BLaER1 treated with 17β-estradiol and CSF1 and Interleukin-3, amounts not matched to agents 10 nM and 100 nM (cell line): ENCODE measurements around the gene KLHDC8A.

ENCODE experiments used
- H3K27ac ChIP-seq, 11 experiments: shearing (Covaris generic); formaldehyde crosslinking; 2 replicates each; pipeline ENCODE4 v1.8.1; 2022
- H3K27me3 ChIP-seq, 11 experiments: shearing (Covaris generic); formaldehyde crosslinking; 2 replicates each; pipeline ENCODE4 v1.8.1; 2022
- H3K36me3 ChIP-seq, 11 experiments: shearing (Covaris generic); formaldehyde crosslinking; 2 replicates each; pipeline ENCODE4 v1.8.1; 2022
- H3K4me1 ChIP-seq, 10 experiments: shearing (Covaris generic); formaldehyde crosslinking; 2 replicates each; pipeline ENCODE4 v1.8.1; 2022
- H3K4me2 ChIP-seq, 11 experiments: shearing (Covaris generic); formaldehyde crosslinking; 2 replicates each; pipeline ENCODE4 v1.8.1; 2022
- H3K4me3 ChIP-seq, 10 experiments: shearing (Covaris generic); formaldehyde crosslinking; 2 replicates each; pipeline ENCODE4 v1.8.1; 2022
- H3K9ac ChIP-seq, 11 experiments: shearing (Covaris generic); formaldehyde crosslinking; 2 replicates each; pipeline ENCODE4 v1.8.1; 2022
- H3K9me3 ChIP-seq, 11 experiments: shearing (Covaris generic); formaldehyde crosslinking; replicated peaks in 1 of 11; 2 replicates each; pipeline ENCODE4 v1.8.1; 2022
- H4K20me1 ChIP-seq, 11 experiments: shearing (Covaris generic); formaldehyde crosslinking; 2 replicates each; pipeline ENCODE4 v1.8.1; 2022
- Cebpa-rat ChIP-seq, 11 experiments: shearing (Covaris generic); IDR thresholded peaks; 2 replicates each; pipeline ENCODE4 v1.8.1; 2022

The KLHDC8A gene

GRCh38 chr1:205312866-205313562 is 43.7 kb downstream of the KLHDC8A start:
- H3K4me2 ChIP-seq, result peak overlapping the region; percentile 82 to 98 (median 94)
- no peaks in the 10 kb centered on the region; a peak in 1 of 22 replicates for H4K20me1 ChIP-seq
- H3K4me1 ChIP-seq, result peaks cover 40 to 78% (median 55%) of the 10 kb centered on the region in 10 experiments
- no peaks in the 10 kb centered on the region for H3K9me3 ChIP-seq
- H3K9ac ChIP-seq, result peak overlapping the region; percentile 50 to 89 (median 77)
- peak overlapping the region; percentile 25 to 50 (median 40); a peak in 16 of 20 replicates for H3K4me3 ChIP-seq
- peaks cover 0 to 8% (median 0%) of the 10 kb centered on the region in 11 experiments; a peak in 6 of 22 replicates for H3K27me3 ChIP-seq
- no peak for TF ChIP-seq Cebpa-rat (IDR thresholded peaks at IDR 0.05)
- peak overlapping the region; percentile 36 to 98 (median 89); a peak in 20 of 22 replicates for H3K27ac ChIP-seq
- peaks cover 0 to 20% (median 0%) of the 10 kb centered on the region in 11 experiments; a peak in 3 of 22 replicates for H3K36me3 ChIP-seq

- Histone ChIP-seq H3K4me3 (no peak overlapping the region), H3K27me3 (peaks cover 0 to 6% (median 0%) of the 10 kb centered on the region in 11 experiments; a peak in 2 of 22 replicates), H3K9ac (peak overlapping the region in 1 of 11 experiments; percentile 39; a peak in 1 of 22 replicates), H3K4me2 (peak overlapping the region in 7 of 11 experiments; percentile 1 to 95 (median 91); a peak in 11 of 22 replicates), H3K4me1 (peaks cover 35 to 70% (median 47%) of the 10 kb centered on the region in 10 experiments), H4K20me1 (no peaks in the 10 kb centered on the region; a peak in 2 of 22 replicates), H3K27ac (peak overlapping the region in 5 of 11 experiments; percentile 31 to 98 (median 45); a peak in 9 of 22 replicates), H3K9me3 (no peaks in the 10 kb centered on the region), H3K36me3 (peaks cover 0 to 37% (median 0%) of the 10 kb centered on the region in 11 experiments; a peak in 3 of 22 replicates)
- no peak for TF ChIP-seq Cebpa-rat (IDR thresholded peaks at IDR 0.05)
These were observed 45.6 kb downstream of the KLHDC8A start for GRCh38 chr1:205310976-205311704.

GRCh38 chr1:205309741-205310140 is 47.0 kb downstream of the KLHDC8A start:
- Histone ChIP-seq H3K36me3 (peaks cover 0 to 49% (median 0%) of the 10 kb centered on the region in 11 experiments; a peak in 3 of 22 replicates), H3K27me3 (peaks cover 0 to 6% (median 0%) of the 10 kb centered on the region in 11 experiments; a peak in 2 of 22 replicates), H3K9me3 (no peaks in the 10 kb centered on the region), H3K4me1 (peaks cover 23 to 63% (median 37%) of the 10 kb centered on the region in 10 experiments), H3K9ac (no peak overlapping the region), H3K4me2 (peak overlapping the region in 1 of 11 experiments; percentile 94; a peak in 2 of 22 replicates), H4K20me1 (no peaks in the 10 kb centered on the region; a peak in 1 of 22 replicates), H3K4me3 (no peak overlapping the region), H3K27ac (no peak overlapping the region)
- no peak for TF ChIP-seq Cebpa-rat (IDR thresholded peaks at IDR 0.05)

- H3K4me1 ChIP-seq, result peaks cover 0 to 49% (median 18%) of the 10 kb centered on the region in 10 experiments; a peak in 13 of 20 replicates
- H3K27me3 ChIP-seq, result peaks cover 0 to 6% (median 0%) of the 10 kb centered on the region in 11 experiments; a peak in 2 of 22 replicates
- no peak overlapping the region for H3K4me3 ChIP-seq
- no peak overlapping the region for H3K9ac ChIP-seq
- H3K27ac ChIP-seq, result no peak overlapping the region
- H3K9me3 ChIP-seq, result no peaks in the 10 kb centered on the region
- H3K36me3 ChIP-seq, result peaks cover 0 to 65% (median 0%) of the 10 kb centered on the region in 11 experiments; a peak in 3 of 22 replicates
- TF ChIP-seq Cebpa-rat (IDR thresholded peaks at IDR 0.05), result no peak
- H3K4me2 ChIP-seq, result peak overlapping the region in 1 of 11 experiments; percentile 41; a peak in 2 of 22 replicates
- H4K20me1 ChIP-seq, result peaks cover 0 to 9% (median 0%) of the 10 kb centered on the region in 11 experiments; a peak in 2 of 22 replicates
These were observed 49.7 kb downstream of the KLHDC8A start for GRCh38 chr1:205306929-205307566.

- Histone ChIP-seq H3K27ac (peak overlapping the region in 2 of 11 experiments; percentile 32 to 37; a peak in 3 of 22 replicates), H4K20me1 (peaks cover 0 to 9% (median 0%) of the 10 kb centered on the region in 11 experiments; a peak in 2 of 22 replicates), H3K4me1 (peaks cover 6 to 34% (median 22%) of the 10 kb centered on the region in 10 experiments; a peak in 18 of 20 replicates), H3K4me3 (no peak overlapping the region), H3K36me3 (peaks cover 0 to 53% (median 0%) of the 10 kb centered on the region in 11 experiments; a peak in 3 of 22 replicates), H3K9ac (no peak overlapping the region; a peak in 1 of 22 replicates), H3K4me2 (peak overlapping the region in 7 of 11 experiments; percentile 3 to 75 (median 64); a peak in 10 of 22 replicates), H3K9me3 (no peaks in the 10 kb centered on the region), H3K27me3 (peaks cover 0 to 8% (median 0%) of the 10 kb centered on the region in 11 experiments; a peak in 2 of 22 replicates)
- no peak for TF ChIP-seq Cebpa-rat (IDR thresholded peaks at IDR 0.05)
These were observed 52.0 kb downstream of the KLHDC8A start for GRCh38 chr1:205304695-205305070.

GRCh38 chr1:205304046-205304694 is 52.6 kb downstream of the KLHDC8A start:
- H3K36me3 ChIP-seq, result peaks cover 0 to 51% (median 0%) of the 10 kb centered on the region in 11 experiments; a peak in 3 of 22 replicates

GRCh38 chr1:205303247-205303888 is 53.4 kb downstream of the KLHDC8A start:
- no peak for TF ChIP-seq Cebpa-rat (IDR thresholded peaks at IDR 0.05)
- no peak overlapping the region for H3K27ac ChIP-seq
- H3K4me2 ChIP-seq, result peak overlapping the region in 1 of 11 experiments; percentile 71; a peak in 1 of 22 replicates
- H3K9me3 ChIP-seq, result no peaks in the 10 kb centered on the region
- H3K27me3 ChIP-seq, result peaks cover 0 to 8% (median 0%) of the 10 kb centered on the region in 11 experiments; a peak in 2 of 22 replicates
- H3K9ac ChIP-seq, result no peak overlapping the region
- H3K36me3 ChIP-seq, result peaks cover 0 to 49% (median 0%) of the 10 kb centered on the region in 11 experiments; a peak in 3 of 22 replicates
- H3K4me3 ChIP-seq, result no peak overlapping the region
- peaks cover 0 to 9% (median 0%) of the 10 kb centered on the region in 11 experiments; a peak in 3 of 22 replicates for H4K20me1 ChIP-seq
- H3K4me1 ChIP-seq, result peaks cover 11 to 43% (median 28%) of the 10 kb centered on the region in 10 experiments

More at GRCh38 chr1:205304046-205304694, 52.6 kb downstream of the KLHDC8A start:
- Histone ChIP-seq H3K4me1 (peaks cover 6 to 37% (median 22%) of the 10 kb centered on the region in 10 experiments; a peak in 18 of 20 replicates), H3K4me3 (no peak overlapping the region), H3K27ac (peak overlapping the region in 2 of 11 experiments; percentile 32 to 37; a peak in 3 of 22 replicates), H3K27me3 (peaks cover 0 to 8% (median 0%) of the 10 kb centered on the region in 11 experiments; a peak in 2 of 22 replicates), H3K4me2 (peak overlapping the region in 7 of 11 experiments; percentile 3 to 75 (median 64); a peak in 10 of 22 replicates), H3K9ac (no peak overlapping the region; a peak in 1 of 22 replicates), H3K9me3 (no peaks in the 10 kb centered on the region), H4K20me1 (peaks cover 0 to 9% (median 0%) of the 10 kb centered on the region in 11 experiments; a peak in 2 of 22 replicates)
- TF ChIP-seq Cebpa-rat (IDR thresholded peaks at IDR 0.05), result no peak
